ENCODE results near the gene WDR70.

- TF ChIP-seq POLR2A (IDR thresholded peaks at IDR 0.05) (no peak), CTCF (IDR thresholded peaks at IDR 0.05) (no peak)
Measured at GRCh38 chr5:37645707-37646106, 266.6 kb downstream of the WDR70 start.

Data from Peyer's patch (tissue), 4 donors.